PC-3 (cell line): Measurements from ENCODE around the gene SFRP2. TPM values are rescaled to one million over a fixed set of nuclear protein-coding genes. Genes with fewer than 3 reads are reported as not detected.

ENCODE experiments used
- ATAC-seq: fragments of 200-7000 bp; cut with Tn5 transposase; 2 replicates; pipeline ENCODE4 v1.9.1; 2020; ENCODE audit warnings: mild to moderate bottlenecking, moderate library complexity
- BruUV-seq: library from RNA; stranded (reverse); fragments of 400-500 nt; replicated peaks from 2 replicates; lab custom pipeline; 2021; lab: Mats Ljungman, UMichigan
- CTCF ChIA-PET: fragments of 300-600 bp; sonication (Branson Sonifier 250); formaldehyde crosslinking; loops from one replicate; lab custom pipeline; 2022; ENCODE audit warnings: antibody characterized with exemption; lab: Charles Lee
- POLR2A ChIA-PET: fragments of 300-600 bp; sonication (Branson Sonifier 250); formaldehyde crosslinking; loops from one replicate; lab custom pipeline; 2022; ENCODE audit warnings: antibody characterized with exemption; ENCODE audit not compliant: unreplicated experiment; lab: Charles Lee
- DNase-seq: peaks from one replicate; pipeline ENCODE4 v3.0.0-alpha.2; 2015
- H2AFZ ChIP-seq: fragments of 300-600 bp; sonication (generic); 2 replicates; pipeline ENCODE4 v1.6.0; 2016; ENCODE audit warnings: antibody characterized with exemption, low read length
- H3F3A ChIP-seq: fragments of 300-600 bp; sonication (generic); one replicate; pipeline ENCODE4 v1.6.0; 2017; ENCODE audit warnings: antibody characterized with exemption, low read length, control low read depth, mild to moderate bottlenecking; ENCODE audit not compliant: unreplicated experiment
- H3K27ac ChIP-seq: fragments of 300-600 bp; sonication (generic); 2 replicates; pipeline ENCODE4 v1.5.1; 2016; ENCODE audit warnings: mild to moderate bottlenecking, low read length
- H3K27me3 ChIP-seq: fragments of 300-600 bp; sonication (generic); 2 replicates; pipeline ENCODE4 v1.6.1; 2016; ENCODE audit warnings: low read length, mixed read lengths
- H3K36me3 ChIP-seq: fragments of 300-600 bp; sonication (generic); 2 replicates; pipeline ENCODE4 v1.6.1; 2016; ENCODE audit warnings: low read depth, mixed run types, low read length, mixed read lengths
- H3K4me1 ChIP-seq: fragments of 300-600 bp; sonication (generic); 2 replicates; pipeline ENCODE4 v1.5.1; 2016; ENCODE audit warnings: low read length; ENCODE audit not compliant: insufficient read depth
- H3K4me2 ChIP-seq: fragments of 300-600 bp; sonication (generic); 2 replicates; pipeline ENCODE4 v1.6.0; 2016; ENCODE audit warnings: low read length
- H3K4me3 ChIP-seq: fragments of 300-600 bp; sonication (generic); 2 replicates; pipeline ENCODE4 v1.5.1; 2016; ENCODE audit warnings: mild to moderate bottlenecking, low read length, mixed read lengths
- H3K79me2 ChIP-seq: fragments of 300-600 bp; sonication (generic); 2 replicates; pipeline ENCODE4 v1.6.1; 2017; ENCODE audit warnings: low read length, mixed read lengths
- H3K9ac ChIP-seq: fragments of 300-600 bp; sonication (generic); 2 replicates; pipeline ENCODE4 v1.6.0; 2016; ENCODE audit warnings: mild to moderate bottlenecking, low read length
- H3K9me2 ChIP-seq: fragments of 300-600 bp; sonication (generic); replicated peaks from 2 replicates; pipeline ENCODE4 v1.6.1; 2016; ENCODE audit warnings: mixed run types, low read length, mixed read lengths
- H3K9me3 ChIP-seq: fragments of 300-600 bp; sonication (generic); 2 replicates; pipeline ENCODE4 v1.6.1; 2016; ENCODE audit warnings: low read length, mixed read lengths
- H4K20me1 ChIP-seq: fragments of 300-600 bp; sonication (generic); 2 replicates; pipeline ENCODE4 v1.6.1; 2016; ENCODE audit warnings: low read length, mixed read lengths
- CTCF ChIP-seq: fragments of 300-600 bp; sonication (generic); conservative IDR thresholded peaks from 2 replicates; pipeline ENCODE4 v1.5.1; 2017; ENCODE audit warnings: antibody characterized with exemption, low read depth, mild to moderate bottlenecking, low read length
- EZH2 ChIP-seq: fragments of 300-600 bp; sonication (generic); IDR thresholded peaks from one replicate; pipeline ENCODE4 v1.6.1; 2017; ENCODE audit warnings: antibody characterized with exemption, mild to moderate bottlenecking, low read length; ENCODE audit not compliant: unreplicated experiment
- EZH2phosphoT487 ChIP-seq: fragments of 300-600 bp; sonication (generic); IDR thresholded peaks from 2 replicates; pipeline ENCODE4 v1.6.1; 2018; ENCODE audit warnings: mild to moderate bottlenecking, antibody characterized with exemption, low read length, borderline replicate concordance
- intact Hi-C: fragments of 100-400 bp; cut with micrococcal nuclease; formaldehyde crosslinking; loops from 2 replicates; pipeline ENCODE4 v1.9.0; 2023
- total RNA-seq: library from RNA; depleted of rRNA; stranded (reverse); fragments of >200 nt; gene quantifications from 2 replicates; pipeline ENCODE4 v1.2.3, GENCODE V29; 2014

Gene SFRP2
- total RNA-seq, 1 experiment from 2014 or later = not detected

- no peaks in the 10 kb centered on the region for H3K36me3 ChIP-seq
- intact Hi-C loops = no loop called here
Measured at GRCh38 chr4:153806073-153806472, 17.2 kb upstream of the SFRP2 start.

GRCh38 chr4:153804722-153805121 is 15.8 kb upstream of the SFRP2 start:
- ChIA-PET CTCF (no interaction called here), POLR2A (no interaction called here)
- DNase-seq (no peak), ATAC-seq (no peak)
- H3K4me2 ChIP-seq = no peak overlapping the region
- no TSS peak for BruUV-seq
- no peaks in the 10 kb centered on the region for H4K20me1 ChIP-seq
- no peaks in the 10 kb centered on the region for H3F3A ChIP-seq
- no peaks in the 10 kb centered on the region for H3K36me3 ChIP-seq
- peaks cover 17% of the 10 kb centered on the region for H3K27me3 ChIP-seq
- H3K9ac ChIP-seq = no peak overlapping the region
- no peaks in the 10 kb centered on the region for H3K4me1 ChIP-seq
- no peak overlapping the region for H3K4me3 ChIP-seq
- H3K9me2 ChIP-seq = no peaks in the 10 kb centered on the region
- no peak overlapping the region for H3K27ac ChIP-seq
- H3K9me3 ChIP-seq = no peaks in the 10 kb centered on the region
- H3K79me2 ChIP-seq = no peaks in the 10 kb centered on the region
- TF ChIP-seq EZH2 (no peak), CTCF (no peak), EZH2phosphoT487 (no peak)
- intact Hi-C loops = no loop called here
- H2AFZ ChIP-seq = no peak overlapping the region

More at GRCh38 chr4:153806073-153806472, 17.2 kb upstream of the SFRP2 start:
- H3K4me2 ChIP-seq = no peak overlapping the region
- H3K27me3 ChIP-seq = peaks cover 12% of the 10 kb centered on the region; the same call in 1 of the 2 replicates
- H3K27ac ChIP-seq = no peak overlapping the region
- no peaks in the 10 kb centered on the region for H3K9me3 ChIP-seq
- no TSS peak for BruUV-seq
- H3K79me2 ChIP-seq = no peaks in the 10 kb centered on the region
- H3F3A ChIP-seq = no peaks in the 10 kb centered on the region
- no peak for ATAC-seq
- H3K4me1 ChIP-seq = no peaks in the 10 kb centered on the region
- no peaks in the 10 kb centered on the region for H4K20me1 ChIP-seq
- no peak overlapping the region for H3K4me3 ChIP-seq
- DNase-seq = no peak
- ChIA-PET CTCF (no interaction called here), POLR2A (no interaction called here)
- TF ChIP-seq EZH2 (no peak), CTCF (no peak)
- H3K9ac ChIP-seq = no peak overlapping the region
- no peaks in the 10 kb centered on the region for H3K9me2 ChIP-seq
- no peak overlapping the region for H2AFZ ChIP-seq

- Histone ChIP-seq H3K4me3 (no peak overlapping the region), H3K9ac (no peak overlapping the region), H3F3A (no peaks in the 10 kb centered on the region), H3K36me3 (no peaks in the 10 kb centered on the region), H3K4me1 (no peaks in the 10 kb centered on the region), H2AFZ (no peak overlapping the region), H3K27me3 (peaks cover 58% of the 10 kb centered on the region), H3K9me3 (no peaks in the 10 kb centered on the region), H3K9me2 (no peaks in the 10 kb centered on the region), H3K27ac (no peak overlapping the region), H4K20me1 (no peaks in the 10 kb centered on the region), H3K79me2 (no peaks in the 10 kb centered on the region), H3K4me2 (no peak overlapping the region)
- intact Hi-C loops = no loop called here
- TF ChIP-seq EZH2phosphoT487 (no peak), EZH2 (no peak), CTCF (no peak)
- ChIA-PET CTCF (no interaction called here), POLR2A (no interaction called here)
- ATAC-seq (no peak), DNase-seq (no peak)
- BruUV-seq = no TSS peak
Measured at GRCh38 chr4:153799694-153800074, 10.8 kb upstream of the SFRP2 start.
